HCT116 (cell line): ENCODE measurements around the gene CADM3.

ENCODE experiments used
- CEBPB ChIP-seq: IDR thresholded peaks from 2 replicates; pipeline ENCODE4 v1.6.1; 2012; ENCODE audit warnings: low read depth
- POLR2A ChIP-seq: IDR thresholded peaks from 2 replicates; pipeline ENCODE4 v1.7.0; 2011; ENCODE audit warnings: borderline replicate concordance; ENCODE audit not compliant: insufficient read depth, insufficient read length; ENCODE audit errors: extremely low read depth
- ZFX ChIP-seq: fragments of 450-650 bp; IDR thresholded peaks from 2 replicates; pipeline ENCODE4 v1.6.1; 2017
- TF ChIP-seq, protein P1 (sequence below): IDR thresholded peaks from 2 replicates; pipeline ENCODE4 v1.6.1; 2012
- TF ChIP-seq, protein P2 (sequence below), 3 experiments: fragments of 200-600 bp in 1 of 3; sonication (generic) in 1 of 3; IDR thresholded peaks in 2 of 3; conservative IDR thresholded peaks in 1 of 3; 2 replicates each; pipeline ENCODE4 v1.5.1; 2012 to 2017; ENCODE audit warnings: low read depth in 2 of 3, low read length in 2 of 3, antibody characterized with exemption in 1 of 3, borderline replicate concordance in 1 of 3, control low read depth in 1 of 3, mild to moderate bottlenecking in 1 of 3, mixed read lengths in 1 of 3, mixed run types in 1 of 3, moderate library complexity in 1 of 3; ENCODE audit not compliant: insufficient read depth in 1 of 3

- TF ChIP-seq CEBPB (no peak), POLR2A (no peak), ZFX (no peak)
- TF ChIP-seq, protein P1, sequence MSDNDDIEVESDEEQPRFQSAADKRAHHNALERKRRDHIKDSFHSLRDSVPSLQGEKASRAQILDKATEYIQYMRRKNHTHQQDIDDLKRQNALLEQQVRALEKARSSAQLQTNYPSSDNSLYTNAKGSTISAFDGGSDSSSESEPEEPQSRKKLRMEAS: no peak
- TF ChIP-seq, protein P2, sequence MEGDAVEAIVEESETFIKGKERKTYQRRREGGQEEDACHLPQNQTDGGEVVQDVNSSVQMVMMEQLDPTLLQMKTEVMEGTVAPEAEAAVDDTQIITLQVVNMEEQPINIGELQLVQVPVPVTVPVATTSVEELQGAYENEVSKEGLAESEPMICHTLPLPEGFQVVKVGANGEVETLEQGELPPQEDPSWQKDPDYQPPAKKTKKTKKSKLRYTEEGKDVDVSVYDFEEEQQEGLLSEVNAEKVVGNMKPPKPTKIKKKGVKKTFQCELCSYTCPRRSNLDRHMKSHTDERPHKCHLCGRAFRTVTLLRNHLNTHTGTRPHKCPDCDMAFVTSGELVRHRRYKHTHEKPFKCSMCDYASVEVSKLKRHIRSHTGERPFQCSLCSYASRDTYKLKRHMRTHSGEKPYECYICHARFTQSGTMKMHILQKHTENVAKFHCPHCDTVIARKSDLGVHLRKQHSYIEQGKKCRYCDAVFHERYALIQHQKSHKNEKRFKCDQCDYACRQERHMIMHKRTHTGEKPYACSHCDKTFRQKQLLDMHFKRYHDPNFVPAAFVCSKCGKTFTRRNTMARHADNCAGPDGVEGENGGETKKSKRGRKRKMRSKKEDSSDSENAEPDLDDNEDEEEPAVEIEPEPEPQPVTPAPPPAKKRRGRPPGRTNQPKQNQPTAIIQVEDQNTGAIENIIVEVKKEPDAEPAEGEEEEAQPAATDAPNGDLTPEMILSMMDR (IDR thresholded peaks at IDR 0.05 in 2 of 3, conservative IDR thresholded peaks at IDR 0.05 in 1 of 3; ENCODE audit: borderline replicate concordance in 1 of 3, insufficient read depth in 1 of 3, low read depth in 2 of 3, low read length in 2 of 3): no peak
These were observed 35.7 kb downstream of the CADM3 start for GRCh38 chr1:159207080-159207479.
